ENCODE data around the gene MOB3A.

The MOB3A gene

GRCh38 chr19:2112516-2113320 is 16.6 kb upstream of the MOB3A start:
- H3K4me2 ChIP-seq, result peak overlapping the region in 9 of 11 experiments; percentile 35 to 74 (median 51); a peak in 16 of 22 replicates
- TF ChIP-seq Cebpa-rat (IDR thresholded peaks at IDR 0.05), result no peak
- H3K36me3 ChIP-seq, result peaks cover 90 to 99% (median 93%) of the 10 kb centered on the region in 11 experiments
- H3K9me3 ChIP-seq (replicated peaks in 1 of 11), result no peaks in the 10 kb centered on the region
- no peak overlapping the region for H3K4me3 ChIP-seq
- no peak overlapping the region for H3K27ac ChIP-seq
- H3K9ac ChIP-seq, result peak overlapping the region in 6 of 11 experiments; percentile 2 to 57 (median 24); a peak in 4 of 22 replicates
- peaks cover 83 to 100% (median 99%) of the 10 kb centered on the region in 11 experiments for H4K20me1 ChIP-seq
- no peaks in the 10 kb centered on the region for H3K27me3 ChIP-seq
- H3K4me1 ChIP-seq, result peaks cover 37 to 76% (median 56%) of the 10 kb centered on the region in 10 experiments

DNA sequence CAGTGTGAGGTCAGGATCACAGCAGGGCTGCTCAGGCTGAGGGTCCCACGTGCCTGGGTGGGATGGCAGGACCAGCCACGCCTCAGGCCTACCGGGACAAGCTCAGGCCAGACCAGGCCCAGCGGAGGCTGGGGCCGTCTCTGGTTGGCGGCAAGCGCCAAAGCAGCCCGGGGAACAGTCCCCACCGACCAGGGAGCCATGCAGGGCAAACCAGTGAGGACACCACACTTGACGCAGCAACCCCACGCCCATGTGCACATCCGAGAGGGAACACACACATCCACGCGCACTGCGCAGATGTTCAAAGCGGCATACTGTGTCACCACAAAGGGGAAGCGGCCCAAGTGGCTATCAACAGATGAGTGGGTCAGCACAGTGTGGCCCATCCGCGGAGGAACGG is 15.8 kb upstream of the MOB3A start:
- Histone ChIP-seq H3K9me3 (replicated peaks in 1 of 11) (no peaks in the 10 kb centered on the region), H3K27me3 (no peaks in the 10 kb centered on the region), H3K4me1 (peaks cover 46 to 84% (median 64%) of the 10 kb centered on the region in 10 experiments), H3K4me3 (no peak overlapping the region), H3K27ac (no peak overlapping the region), H4K20me1 (peaks cover 80 to 100% (median 98%) of the 10 kb centered on the region in 11 experiments), H3K4me2 (no peak overlapping the region), H3K9ac (no peak overlapping the region), H3K36me3 (peaks cover 82 to 92% (median 85%) of the 10 kb centered on the region in 11 experiments)
- TF ChIP-seq Cebpa-rat (IDR thresholded peaks at IDR 0.05), result no peak

DNA sequence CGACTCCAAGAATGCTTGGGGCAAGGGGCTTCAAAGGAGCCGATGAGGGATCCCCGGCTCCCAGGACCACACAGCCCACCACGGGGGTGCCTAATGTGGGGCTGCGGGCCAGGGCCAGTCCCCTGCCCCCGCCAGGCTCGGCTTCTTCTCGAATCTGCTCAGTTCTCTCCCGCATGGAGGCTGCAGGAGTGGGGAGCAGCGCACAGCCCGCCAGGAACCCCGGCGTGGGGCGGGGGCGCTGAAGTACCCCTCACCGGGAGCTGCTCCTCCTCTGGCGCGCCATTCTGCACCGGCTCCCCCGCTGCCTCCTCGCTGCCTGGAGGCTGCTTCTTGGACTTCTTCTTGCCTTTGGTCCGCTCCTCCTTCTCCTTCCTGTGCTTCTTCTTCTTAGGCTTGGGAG is 15.3 kb upstream of the MOB3A start:
- H3K4me1 ChIP-seq, result peaks cover 50 to 89% (median 69%) of the 10 kb centered on the region in 10 experiments
- no peaks in the 10 kb centered on the region for H3K27me3 ChIP-seq
- H3K36me3 ChIP-seq, result peaks cover 79 to 91% (median 83%) of the 10 kb centered on the region in 11 experiments
- H3K9me3 ChIP-seq (replicated peaks in 1 of 11), result peaks cover 0 to under 1% (median 0%) of the 10 kb centered on the region in 11 experiments; a peak in 1 of 22 replicates
- no peak overlapping the region for H3K9ac ChIP-seq
- no peak overlapping the region for H3K4me3 ChIP-seq
- TF ChIP-seq Cebpa-rat (IDR thresholded peaks at IDR 0.05), result no peak
- H3K4me2 ChIP-seq, result no peak overlapping the region
- peaks cover 77 to 100% (median 96%) of the 10 kb centered on the region in 11 experiments for H4K20me1 ChIP-seq
- H3K27ac ChIP-seq, result no peak overlapping the region

GRCh38 chr19:2110822-2111221 is 14.7 kb upstream of the MOB3A start:
- peaks cover 53 to 92% (median 75%) of the 10 kb centered on the region in 10 experiments for H3K4me1 ChIP-seq
- H3K4me2 ChIP-seq, result no peak overlapping the region
- H3K4me3 ChIP-seq, result no peak overlapping the region
- H3K27me3 ChIP-seq, result no peaks in the 10 kb centered on the region
- H3K9me3 ChIP-seq (replicated peaks in 1 of 11), result peaks cover 2 to 6% (median 5%) of the 10 kb centered on the region in 11 experiments; a peak in 21 of 22 replicates
- peaks cover 71 to 100% (median 95%) of the 10 kb centered on the region in 11 experiments for H4K20me1 ChIP-seq
- H3K36me3 ChIP-seq, result peaks cover 79 to 91% (median 83%) of the 10 kb centered on the region in 11 experiments
- no peak overlapping the region for H3K27ac ChIP-seq
- H3K9ac ChIP-seq, result no peak overlapping the region
- TF ChIP-seq Cebpa-rat (IDR thresholded peaks at IDR 0.05), result no peak

DNA sequence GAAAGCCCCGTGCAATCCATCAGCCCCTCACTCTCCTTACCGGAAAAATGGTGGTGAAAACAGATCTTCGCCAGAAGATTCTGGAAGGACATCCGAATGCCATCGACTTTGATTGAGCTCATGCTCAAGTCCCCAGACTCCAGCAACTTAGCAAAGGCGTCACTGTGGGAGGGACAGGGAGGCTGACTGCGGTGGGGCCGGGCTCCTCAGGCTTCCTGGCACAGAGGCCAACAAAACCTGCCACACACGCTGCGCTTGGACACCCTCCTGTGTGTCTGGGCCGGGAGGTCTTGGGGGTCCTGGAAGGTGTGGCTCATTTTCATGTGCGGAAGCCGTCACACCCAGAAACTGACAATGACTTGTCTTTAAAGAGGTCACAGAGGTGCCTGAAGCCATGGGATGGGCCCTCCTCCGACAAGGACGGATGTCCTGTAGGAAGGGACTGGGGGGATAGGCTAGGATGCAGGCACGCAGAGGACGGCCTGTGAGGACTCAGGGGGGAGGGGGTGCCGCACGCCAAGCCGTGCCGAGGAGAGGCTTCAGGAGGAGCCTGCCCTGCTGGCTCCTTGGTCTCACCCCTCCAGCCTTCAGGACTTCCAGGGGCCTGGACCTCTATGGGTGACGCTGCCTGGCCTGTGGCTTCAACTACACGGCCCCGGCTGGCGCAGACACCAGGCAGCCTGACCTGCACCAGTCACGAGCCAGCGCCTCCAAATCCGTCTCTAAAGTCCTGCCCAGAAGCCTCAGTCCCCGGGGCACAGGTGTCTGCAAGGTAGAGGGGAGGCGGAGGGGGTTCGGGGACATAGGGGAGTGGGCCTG is 13.1 kb upstream of the MOB3A start:
- Histone ChIP-seq H3K4me1 (peaks cover 43 to 77% (median 68%) of the 10 kb centered on the region in 10 experiments), H3K36me3 (peaks cover 80 to 91% (median 84%) of the 10 kb centered on the region in 11 experiments), H3K9me3 (replicated peaks in 1 of 11) (peaks cover 13 to 22% (median 21%) of the 10 kb centered on the region in 11 experiments), H3K4me2 (peak overlapping the region; percentile 45 to 86 (median 66); a peak in 21 of 22 replicates), H3K27ac (no peak overlapping the region), H3K9ac (peak overlapping the region in 6 of 11 experiments; percentile 6 to 31 (median 13); a peak in 6 of 22 replicates), H4K20me1 (peaks cover 58 to 100% (median 83%) of the 10 kb centered on the region in 11 experiments), H3K27me3 (no peaks in the 10 kb centered on the region), H3K4me3 (no peak overlapping the region; a peak in 1 of 20 replicates)
- TF ChIP-seq Cebpa-rat (IDR thresholded peaks at IDR 0.05), result no peak

GRCh38 chr19:2108251-2109016 is 12.3 kb upstream of the MOB3A start:
- TF ChIP-seq Cebpa-rat (IDR thresholded peaks at IDR 0.05), result no peak
- peaks cover 58 to 100% (median 83%) of the 10 kb centered on the region in 11 experiments for H4K20me1 ChIP-seq
- H3K4me1 ChIP-seq, result peaks cover 34 to 69% (median 60%) of the 10 kb centered on the region in 10 experiments
- peak overlapping the region in 9 of 11 experiments; percentile 1 to 48 (median 28); a peak in 11 of 22 replicates for H3K9ac ChIP-seq
- H3K9me3 ChIP-seq (replicated peaks in 1 of 11), result peaks cover 13 to 28% (median 23%) of the 10 kb centered on the region in 11 experiments
- no peaks in the 10 kb centered on the region for H3K27me3 ChIP-seq
- H3K36me3 ChIP-seq, result peaks cover 81 to 91% (median 86%) of the 10 kb centered on the region in 11 experiments
- H3K27ac ChIP-seq, result peak overlapping the region in 2 of 11 experiments; percentile 3 to 62; a peak in 2 of 22 replicates
- H3K4me3 ChIP-seq, result no peak overlapping the region; a peak in 3 of 20 replicates
- peak overlapping the region; percentile 45 to 86 (median 66) for H3K4me2 ChIP-seq

DNA sequence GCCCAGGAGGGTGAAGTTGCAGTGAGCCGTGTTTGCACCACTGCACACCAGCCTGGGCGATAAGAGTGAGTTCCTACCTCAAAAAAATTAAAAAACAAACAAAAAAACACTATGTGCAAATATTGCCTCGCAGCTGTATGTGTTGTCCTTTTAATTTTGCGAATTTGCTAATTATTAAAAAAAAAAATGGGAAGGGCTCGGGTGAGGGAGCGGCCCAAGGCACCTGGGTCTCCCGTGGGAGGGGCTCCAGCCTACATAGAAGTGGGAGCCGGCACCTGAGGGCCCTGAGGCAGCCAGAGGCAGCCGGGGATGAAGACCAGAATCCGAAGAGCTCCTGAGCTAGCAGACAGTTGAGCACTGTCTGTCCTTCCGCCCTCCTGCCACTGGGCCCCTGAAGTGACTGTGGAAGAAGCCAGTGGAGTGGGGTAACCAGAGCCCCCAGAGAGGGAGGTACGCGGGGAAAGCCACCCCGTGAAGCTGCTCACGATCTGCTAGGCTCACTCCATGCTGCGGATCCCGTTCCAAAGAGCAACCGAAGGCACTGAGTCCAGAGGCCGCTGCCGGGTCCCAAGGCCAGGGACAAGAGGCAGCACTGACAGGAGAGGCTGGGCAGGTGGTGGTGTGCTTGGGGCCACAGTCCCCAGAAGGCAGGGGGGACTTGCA is 7.0 kb upstream of the MOB3A start:
- Histone ChIP-seq H3K27me3 (no peaks in the 10 kb centered on the region), H3K27ac (no peak overlapping the region), H3K36me3 (peaks cover 71 to 81% (median 74%) of the 10 kb centered on the region in 11 experiments), H3K4me3 (no peak overlapping the region), H3K9me3 (replicated peaks in 1 of 11) (peaks cover 13 to 28% (median 23%) of the 10 kb centered on the region in 11 experiments), H4K20me1 (peaks cover 39 to 99% (median 72%) of the 10 kb centered on the region in 11 experiments), H3K4me2 (no peak overlapping the region), H3K9ac (no peak overlapping the region), H3K4me1 (peaks cover 24 to 33% (median 27%) of the 10 kb centered on the region in 10 experiments)
- TF ChIP-seq Cebpa-rat (IDR thresholded peaks at IDR 0.05), result no peak

Data from BLaER1 treated with 17β-estradiol and CSF1 and Interleukin-3, amounts not matched to agents 10 nM and 100 nM (cell line).